Measurements from ENCODE around the gene MORN4. TPM values are rescaled to one million over a fixed set of nuclear protein-coding genes. Genes with fewer than 3 reads are reported as not detected.

MORN4 gene
- total RNA-seq, 2 donors from 2014 or later, result 1.8 to 2.3 TPM

- H3K27ac ChIP-seq, result no peak overlapping the region
- TF ChIP-seq CTCF (IDR thresholded peaks at IDR 0.05), result no peak
- no peaks in the 10 kb centered on the region for H3K36me3 ChIP-seq
- no peak overlapping the region for H3K9ac ChIP-seq (ENCODE audit: low read depth in 2 of 2, low read length in 2 of 2)
- H3K4me1 ChIP-seq, result no peaks in the 10 kb centered on the region
- no peak for DNase-seq
- no peaks in the 10 kb centered on the region for H3K9me3 ChIP-seq
- no peaks in the 10 kb centered on the region for H3K27me3 ChIP-seq
- intact Hi-C loops (cut with DNase I), result no loop called here
- no peak overlapping the region for H3K4me3 ChIP-seq
These were observed 65.4 kb downstream of the MORN4 start for GRCh38 chr10:97567891-97568290.

GRCh38 chr10:97566336-97566996 lies 66.8 kb downstream of the MORN4 start:
- no peak for DNase-seq
- Histone ChIP-seq H3K27me3 (no peaks in the 10 kb centered on the region), H3K9ac (ENCODE audit: low read depth in 2 of 2, low read length in 2 of 2) (no peak overlapping the region), H3K4me1 (no peaks in the 10 kb centered on the region), H3K9me3 (no peaks in the 10 kb centered on the region), H3K36me3 (no peaks in the 10 kb centered on the region), H3K27ac (no peak overlapping the region), H3K4me3 (no peak overlapping the region)
- intact Hi-C loops (cut with DNase I), result no loop called here
- TF ChIP-seq CTCF (IDR thresholded peaks at IDR 0.05), result no peak

GRCh38 chr10:97564776-97565175 lies 68.5 kb downstream of the MORN4 start:
- Histone ChIP-seq H3K9me3 (no peaks in the 10 kb centered on the region), H3K36me3 (no peaks in the 10 kb centered on the region), H3K4me3 (no peak overlapping the region), H3K4me1 (no peaks in the 10 kb centered on the region), H3K9ac (ENCODE audit: low read depth in 2 of 2, low read length in 2 of 2) (no peak overlapping the region), H3K27ac (no peak overlapping the region), H3K27me3 (no peaks in the 10 kb centered on the region)
- no peak for TF ChIP-seq CTCF (IDR thresholded peaks at IDR 0.05)
- intact Hi-C loops (cut with DNase I), result no loop called here
- no peak for DNase-seq

Other genes with a start within 250 kb of the MORN4 start
- 10 to 100 TPM; 11.5 to 30.4 TPM for gene RRP12, start 232.2 kb downstream of the MORN4 start, total RNA-seq
- gene PGAM1, start 207.3 kb downstream of the MORN4 start, total RNA-seq, result 100 to 1,000 TPM; 392 to 453 TPM
- 10 to 100 TPM; 22.5 to 35.5 TPM for gene EXOSC1, start 187.5 kb downstream of the MORN4 start, total RNA-seq
- gene ZDHHC16, start 187.3 kb downstream of the MORN4 start, total RNA-seq, result 10 to 100 TPM; 31.4 to 57.0 TPM
- gene MMS19, start 135.1 kb downstream of the MORN4 start, total RNA-seq, result 10 to 100 TPM; 43.7 to 62.2 TPM
- 1 to 10 TPM; 1.8 to 3.2 TPM for gene UBTD1, start 134.6 kb downstream of the MORN4 start, total RNA-seq
- under 1 TPM in 1 of 2 donors, not detected in 1; 0.24 TPM for gene ANKRD2, start 60.7 kb downstream of the MORN4 start, total RNA-seq
- gene HOGA1, start 49.1 kb downstream of the MORN4 start, total RNA-seq, result under 1 TPM in 1 of 2 donors, not detected in 1; 0.49 TPM
- not detected for gene C10orf62, start 43.8 kb downstream of the MORN4 start, total RNA-seq
- 10 to 100 TPM; 10.6 to 11.0 TPM for gene PI4K2A, start 7.2 kb upstream of the MORN4 start, total RNA-seq
- gene AVPI1, start 53.7 kb upstream of the MORN4 start, total RNA-seq, result 10 to 100 TPM; 26.6 to 34.8 TPM
- 10 to 100 TPM; 25.7 to 31.7 TPM for gene MARVELD1, start 80.2 kb upstream of the MORN4 start, total RNA-seq
- 10 to 100 TPM; 45.9 to 47.9 TPM for gene ZFYVE27, start 103.6 kb upstream of the MORN4 start, total RNA-seq
- gene SFRP5, start 138.5 kb upstream of the MORN4 start, total RNA-seq, result 1 to 10 TPM in 1 of 2 donors, under 1 TPM in 1; 0.57 to 1.2 TPM
- gene GOLGA7B, start 216.3 kb upstream of the MORN4 start, total RNA-seq, result under 1 TPM; 0.22 to 0.72 TPM

All from colonic mucosa (tissue), 4 donors.